NCI-H524 (cell line): Measurements from ENCODE around the gene ZNF624.
"Not testable (repeated sequence)": the region's sequence is repeated elsewhere in the genome, so short reads cannot be mapped to it uniquely, and the experiment has no call there.

Experiments used
- DNase-seq, 2 experiments: peaks; one replicate each; lab custom pipeline; 2025; lab: John Stamatoyannopoulos, UW

The ZNF624 gene

DNA sequence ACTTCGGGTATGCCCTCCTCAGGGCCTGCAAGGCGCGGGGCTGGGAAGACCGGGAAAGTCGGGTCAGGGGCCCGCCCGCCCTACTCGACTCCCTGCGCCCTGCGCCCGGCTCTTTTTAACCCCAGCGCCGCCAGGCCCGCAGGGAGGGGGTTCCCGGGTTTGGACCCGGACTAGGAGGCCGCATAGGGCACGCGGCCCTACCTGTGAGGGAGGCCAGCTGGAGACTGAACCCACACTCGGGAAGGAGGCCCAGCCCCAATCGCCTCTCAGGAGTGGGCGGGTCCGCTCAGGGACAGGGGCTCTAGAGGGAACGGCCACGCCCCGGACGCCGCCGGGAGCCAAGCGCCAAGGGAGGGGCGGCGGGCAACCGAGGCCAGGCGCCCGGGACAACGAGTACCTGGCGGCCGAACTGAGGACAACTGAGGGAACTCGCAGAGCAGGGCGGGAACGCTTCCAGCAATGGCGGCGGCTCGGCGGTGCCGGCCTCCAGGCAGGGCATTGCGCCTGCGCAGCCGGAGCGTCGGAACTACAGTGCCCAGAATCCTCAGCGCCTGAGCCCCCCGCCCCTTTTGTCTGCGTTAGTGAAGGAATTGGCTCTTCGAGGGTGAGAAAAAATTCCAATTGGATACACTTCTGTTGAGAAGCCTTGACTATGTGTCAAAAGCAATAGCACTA lies at the start of gene ZNF624:
TSS of gene ZNF624 (minus strand) at position 484 of the 675 bp plus-strand sequence.
- peak; percentile 92 to 96 for DNase-seq

DNA sequence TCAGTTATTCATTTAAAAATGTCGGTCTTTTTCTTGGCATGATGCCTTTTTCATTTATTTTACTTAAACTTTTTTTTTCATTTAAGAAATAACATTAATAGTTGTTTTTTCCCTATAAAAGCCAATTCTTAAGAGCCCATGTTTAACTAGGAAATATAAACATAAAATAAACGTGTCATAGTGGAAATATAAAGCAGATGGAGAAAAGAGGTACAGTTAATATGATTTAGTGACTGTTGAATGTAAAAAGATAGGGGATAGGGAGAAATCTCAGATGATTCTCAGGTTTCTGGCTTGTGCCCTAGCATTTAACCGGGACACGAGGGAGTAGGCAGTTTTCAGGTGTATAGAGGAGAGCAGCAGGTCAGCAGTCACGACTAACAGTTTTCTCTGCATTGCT lies 44.0 kb upstream of the ZNF624 start:
- not testable (repeated sequence) for DNase-seq

DNA sequence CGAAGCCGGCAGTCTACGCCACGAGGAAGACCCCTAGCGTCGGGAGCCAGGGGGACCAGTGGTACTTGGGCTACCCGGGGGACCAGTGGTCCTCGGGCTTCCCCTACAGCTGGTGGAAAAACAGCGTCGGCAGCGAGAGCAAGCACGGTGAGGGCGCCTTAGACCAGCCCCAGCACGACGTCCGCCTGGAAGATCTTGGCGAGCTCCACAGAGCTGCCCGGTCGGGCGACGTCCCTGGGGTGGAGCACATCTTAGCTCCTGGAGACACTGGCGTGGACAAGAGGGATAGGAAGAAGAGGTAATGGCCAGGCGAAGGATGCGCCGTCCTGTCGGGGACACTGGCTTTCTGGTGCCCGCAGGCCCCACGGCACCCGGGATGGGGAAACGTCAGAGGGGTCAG lies 36.8 kb upstream of the ZNF624 start:
- not testable (repeated sequence) for DNase-seq

DNA sequence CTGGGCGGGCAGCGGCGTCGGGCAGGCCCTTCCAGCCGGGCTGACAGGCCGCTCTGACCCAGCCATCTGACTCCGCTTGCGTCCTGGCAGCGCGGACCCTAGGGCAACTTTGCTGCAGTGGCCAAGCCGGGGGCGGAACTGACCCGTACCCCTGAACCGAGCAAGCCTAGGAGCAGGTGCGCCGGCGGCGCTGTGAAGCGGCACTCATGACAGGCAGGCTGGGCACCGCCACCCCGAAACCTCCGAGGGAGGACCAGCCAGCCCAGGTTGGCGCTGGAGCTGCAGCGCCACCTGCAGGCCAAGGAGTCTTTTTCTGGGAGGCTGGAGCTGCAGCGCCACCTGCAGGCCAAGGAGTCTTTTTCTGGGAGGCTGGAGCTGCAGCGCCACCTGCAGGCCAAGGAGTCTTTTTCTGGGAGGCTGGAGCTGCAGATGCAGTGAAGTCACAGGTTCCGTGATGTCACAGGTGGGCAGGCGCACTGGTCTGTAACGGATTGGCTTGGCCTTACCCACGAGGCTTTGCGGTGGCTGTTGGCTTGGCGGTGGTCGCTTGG lies 36.2 kb upstream of the ZNF624 start, which contains the start of gene CCDC144A:
TSS of gene CCDC144A (plus strand) at position 511 of the 551 bp plus-strand sequence. CDS start 160 bp downstream, outside the sequence.
- not testable (repeated sequence) for DNase-seq

DNA sequence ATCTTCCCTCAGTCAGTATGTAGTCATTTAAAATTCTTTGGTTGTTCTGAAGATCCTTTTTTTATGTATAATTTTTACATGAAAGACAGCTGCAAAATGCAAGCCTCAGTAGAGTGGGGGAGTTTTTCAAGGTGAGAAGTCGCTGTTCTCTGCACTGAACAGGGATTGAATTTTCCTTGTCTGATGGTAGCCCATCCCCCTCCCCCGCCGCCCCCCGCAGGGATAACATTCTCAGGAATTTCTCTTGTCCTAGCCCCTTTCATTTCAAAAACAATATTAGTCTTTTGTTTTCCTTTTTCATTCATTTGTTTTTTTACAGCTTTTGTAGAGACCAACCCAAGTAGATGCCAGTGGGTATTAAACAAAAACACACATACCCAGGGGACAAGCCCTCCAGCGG lies 33.5 kb upstream of the ZNF624 start:
- not testable (repeated sequence) for DNase-seq

DNA sequence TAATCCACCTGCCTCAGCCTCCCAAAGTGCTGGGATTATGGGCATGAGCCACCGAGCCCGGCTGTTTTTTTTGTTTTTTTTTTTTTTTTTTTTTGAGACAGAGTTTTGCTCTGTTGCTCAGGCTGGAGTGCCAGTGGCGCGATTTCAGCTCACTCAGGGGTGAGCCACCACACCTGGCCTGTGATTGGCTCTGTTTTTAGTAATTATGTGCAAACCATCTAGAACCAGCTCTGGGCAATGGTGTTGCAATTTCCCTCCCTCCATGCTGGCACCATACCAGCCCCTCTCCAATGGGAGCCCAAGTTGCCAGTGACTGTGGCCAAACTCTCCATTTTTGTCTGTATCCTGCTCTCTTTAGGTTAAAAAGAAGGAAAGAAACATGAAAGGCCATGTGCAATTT lies 32.4 kb upstream of the ZNF624 start:
- DNase-seq, result not testable (repeated sequence)

DNA sequence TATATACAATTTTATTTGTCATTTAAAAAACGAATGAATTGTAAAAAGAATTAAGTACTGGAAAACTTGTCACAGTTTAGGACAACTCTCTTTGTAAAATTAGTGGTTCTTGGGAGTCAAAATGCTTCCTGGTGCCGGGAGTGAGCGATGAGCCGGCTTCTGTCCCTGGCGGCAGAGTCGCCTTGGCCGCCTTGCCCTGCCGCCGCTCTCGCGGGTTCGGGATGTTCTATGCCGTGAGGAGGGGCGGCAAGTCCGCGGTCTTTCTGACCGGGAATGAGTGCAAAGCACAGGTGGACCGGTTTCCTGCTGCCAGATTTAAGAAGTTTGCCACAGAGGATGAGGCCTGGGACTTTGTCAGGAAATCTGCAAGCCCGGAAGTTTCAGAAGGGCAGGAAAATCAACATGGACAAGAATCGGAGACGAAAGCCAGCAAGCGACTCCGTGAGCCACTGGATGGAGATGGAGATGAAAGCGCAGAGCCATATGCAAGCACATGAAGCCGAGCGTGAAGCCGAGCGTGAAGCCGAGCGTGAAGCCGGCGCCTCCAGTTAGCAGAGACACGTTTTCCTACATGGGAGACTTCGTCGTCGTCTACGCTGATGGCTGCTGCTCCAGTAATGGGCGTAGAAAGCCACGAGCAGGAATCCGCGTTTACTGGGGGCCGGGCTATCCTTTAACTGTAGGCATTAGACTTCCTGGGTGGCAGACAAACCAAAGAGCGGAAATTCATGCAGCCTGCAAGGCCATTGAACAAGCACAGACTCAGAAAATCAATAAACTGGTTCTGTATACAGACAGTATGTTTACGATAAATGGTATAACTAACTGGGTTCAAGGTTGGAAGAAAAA lies 29.9 kb upstream of the ZNF624 start:
- not testable (repeated sequence) for DNase-seq

DNA sequence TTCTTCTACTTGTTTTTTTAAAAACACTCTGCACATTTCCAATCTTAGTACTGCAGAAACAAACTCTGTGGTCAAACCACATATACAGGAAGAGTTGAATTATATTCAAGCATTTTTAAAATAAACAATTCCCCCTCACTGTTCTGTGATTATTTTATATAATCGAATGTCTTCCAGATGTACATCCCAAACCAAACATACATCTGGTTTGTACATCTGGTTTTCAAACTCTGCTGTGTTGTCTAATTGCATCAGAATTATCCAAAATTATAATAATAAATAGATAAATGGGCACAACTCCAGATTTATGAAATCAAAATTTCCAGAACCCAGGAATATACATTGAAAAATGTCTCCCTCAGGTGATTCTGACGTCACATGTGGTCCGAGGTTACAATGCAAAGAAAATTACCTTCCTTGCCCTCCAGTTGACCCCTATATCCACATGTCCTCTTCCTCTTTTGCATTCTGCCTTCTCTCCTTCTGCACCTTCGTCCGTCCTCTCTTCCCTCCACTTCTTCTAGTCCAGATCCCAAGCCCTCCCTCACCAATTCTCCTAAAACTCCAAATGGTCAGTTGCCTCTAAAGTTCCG lies 23.1 kb upstream of the ZNF624 start:
- no peak for DNase-seq

DNA sequence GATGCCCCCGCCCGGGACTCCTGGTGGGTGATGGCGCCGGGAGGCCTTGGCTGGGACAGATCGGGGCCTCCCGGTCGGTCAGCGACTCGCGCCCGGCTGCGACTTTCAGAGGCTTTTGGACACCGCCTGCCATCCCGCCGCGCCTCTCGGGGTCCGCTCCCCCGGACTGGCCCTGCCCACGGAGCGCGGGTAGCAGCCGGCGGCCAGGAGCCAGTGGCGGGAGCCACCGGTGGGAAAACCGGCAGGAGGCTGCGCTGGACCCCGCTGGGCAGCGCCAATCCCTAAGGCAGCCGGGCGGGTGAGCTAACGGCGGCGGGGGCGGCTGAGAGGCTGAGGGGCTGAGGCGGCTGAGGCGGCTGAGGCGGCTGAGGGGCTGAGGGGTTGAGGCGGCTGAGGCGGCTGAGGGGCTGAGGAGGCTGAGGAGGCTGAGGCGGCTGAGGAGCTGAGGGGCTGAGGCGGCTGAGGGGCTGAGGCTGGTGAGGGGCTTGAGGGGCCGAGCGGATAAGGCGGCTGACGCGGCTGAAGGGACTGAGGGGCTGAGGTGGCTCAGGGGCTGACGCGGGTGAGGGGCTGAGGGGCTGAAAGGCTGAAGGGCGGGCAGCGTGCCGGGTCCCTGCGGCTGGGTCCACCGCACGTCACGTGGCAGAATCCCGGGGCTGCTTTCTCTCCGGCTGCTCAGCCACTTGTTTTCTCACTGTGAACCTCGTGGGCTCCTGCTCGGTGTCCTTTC lies 13.4 kb upstream of the ZNF624 start:
- peak; percentile 43 to 64 for DNase-seq

DNA sequence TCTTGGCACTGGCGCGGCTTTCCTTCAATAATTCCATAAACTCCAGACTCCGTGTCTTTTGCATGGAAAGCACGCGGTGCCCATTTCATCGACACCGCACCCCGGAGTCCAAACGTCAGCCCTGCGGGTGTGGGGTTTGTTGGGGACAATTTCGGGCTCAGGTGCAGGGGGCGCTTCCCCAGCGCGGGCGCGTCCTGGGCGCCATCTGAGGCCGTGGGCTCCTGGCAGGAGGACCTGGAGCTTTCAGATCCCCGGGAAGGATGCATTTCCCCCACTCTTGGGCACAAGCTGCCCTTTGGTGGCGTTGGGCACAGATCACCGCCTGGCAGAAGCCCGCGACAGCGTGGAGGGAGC lies 12.9 kb upstream of the ZNF624 start:
- not testable (repeated sequence) for DNase-seq

DNA sequence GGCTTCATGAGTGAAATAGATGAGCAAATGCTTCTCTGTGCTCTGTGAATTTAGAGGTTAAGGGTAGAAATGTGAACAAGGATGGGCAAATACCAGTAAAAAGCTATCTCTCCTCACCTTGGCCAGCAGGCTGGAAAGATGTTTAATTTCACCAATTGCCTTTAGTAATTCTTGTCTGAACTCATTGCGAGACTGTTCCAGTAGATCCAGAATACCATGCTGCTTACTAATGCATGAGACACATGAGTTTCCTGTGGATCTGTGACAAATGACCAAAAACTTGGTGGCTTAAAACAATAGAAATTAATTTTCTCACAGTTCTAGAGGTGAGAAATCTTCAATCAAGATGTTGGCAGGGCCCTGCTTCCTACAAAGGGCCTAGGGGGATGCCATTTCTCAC lies 9.3 kb upstream of the ZNF624 start:
- no peak for DNase-seq

DNA sequence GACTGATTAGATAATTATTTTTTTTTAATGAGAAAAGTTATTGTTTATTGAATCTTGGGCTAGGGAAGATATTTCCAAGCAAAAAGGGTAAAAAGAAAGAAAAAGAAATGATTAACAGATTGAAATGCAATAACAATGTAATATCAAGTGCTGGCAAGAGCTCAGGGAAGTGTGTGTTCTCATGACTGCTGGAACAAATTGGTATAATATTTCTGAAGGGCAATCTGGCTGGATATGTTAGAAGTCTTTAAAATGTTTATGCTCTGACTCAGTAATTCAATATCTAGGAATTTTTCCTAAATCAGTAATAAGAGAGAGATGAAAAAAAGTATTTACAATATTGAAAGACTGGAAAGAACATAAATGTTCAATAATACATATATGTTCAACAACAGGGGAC lies 7.6 kb upstream of the ZNF624 start:
- DNase-seq, result no peak

DNA sequence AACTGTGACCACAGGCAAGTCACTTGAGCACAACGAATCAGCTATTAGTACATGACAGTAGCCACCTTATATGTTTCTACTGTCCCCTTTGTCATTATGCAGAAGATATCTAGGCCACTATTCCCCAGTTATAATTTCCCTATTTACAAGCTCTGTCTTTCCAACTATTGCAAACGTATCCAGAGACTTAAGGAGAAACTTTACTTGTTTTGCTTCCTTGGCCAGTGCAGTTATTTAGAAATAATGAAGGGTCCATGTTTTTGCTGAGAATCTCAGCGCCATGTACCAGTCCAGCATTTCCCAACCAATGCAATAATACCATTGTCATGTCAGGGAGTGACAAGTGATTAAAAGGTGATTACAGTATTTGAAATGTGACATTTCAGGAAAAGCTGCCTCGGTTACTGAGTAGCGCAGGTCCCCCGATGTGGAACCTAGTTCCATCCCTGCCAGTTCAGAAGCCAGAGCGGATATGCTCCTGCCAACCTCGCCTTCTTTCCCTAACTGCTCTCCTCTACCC lies 743 bp downstream of the ZNF624 start:
- DNase-seq, result no peak

DNA sequence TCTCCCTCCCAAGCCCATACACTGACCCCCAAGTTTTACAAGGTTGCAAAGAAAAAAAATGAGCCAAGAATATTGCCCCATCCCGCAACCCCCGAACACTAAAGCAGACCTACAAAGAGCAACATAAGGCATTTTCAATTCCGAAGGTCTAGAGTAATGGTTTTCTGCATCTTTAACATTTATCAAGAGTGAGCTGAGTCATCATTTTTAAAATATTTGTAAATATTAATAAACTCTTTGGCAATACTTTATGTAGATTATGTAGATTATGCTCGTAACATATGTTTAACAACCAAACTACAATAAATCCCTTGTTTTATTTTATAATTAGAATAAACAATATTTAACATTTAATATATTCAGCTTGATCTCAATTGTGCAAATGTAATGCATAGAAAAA lies 1.4 kb downstream of the ZNF624 start:
- DNase-seq, result no peak

DNA sequence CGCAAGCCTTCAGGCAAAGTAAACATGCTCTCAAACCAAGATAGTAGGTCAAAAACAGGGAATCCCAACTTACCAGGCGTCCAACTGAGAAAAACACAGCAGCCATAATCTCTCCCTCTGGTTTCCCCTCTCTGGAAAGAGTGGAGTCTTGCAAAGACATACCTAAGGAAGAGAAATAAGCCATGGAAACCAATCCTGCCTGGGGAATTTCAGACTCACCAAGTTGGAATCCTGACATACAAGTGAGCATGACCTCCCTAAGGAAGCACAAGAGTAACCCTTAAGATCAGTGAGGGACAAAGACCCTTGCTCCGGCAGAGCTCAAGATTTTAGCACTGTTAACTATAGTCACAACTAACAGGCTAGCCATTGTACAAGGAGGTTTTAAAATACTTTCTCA lies 4.1 kb downstream of the ZNF624 start:
- no peak for DNase-seq

DNA sequence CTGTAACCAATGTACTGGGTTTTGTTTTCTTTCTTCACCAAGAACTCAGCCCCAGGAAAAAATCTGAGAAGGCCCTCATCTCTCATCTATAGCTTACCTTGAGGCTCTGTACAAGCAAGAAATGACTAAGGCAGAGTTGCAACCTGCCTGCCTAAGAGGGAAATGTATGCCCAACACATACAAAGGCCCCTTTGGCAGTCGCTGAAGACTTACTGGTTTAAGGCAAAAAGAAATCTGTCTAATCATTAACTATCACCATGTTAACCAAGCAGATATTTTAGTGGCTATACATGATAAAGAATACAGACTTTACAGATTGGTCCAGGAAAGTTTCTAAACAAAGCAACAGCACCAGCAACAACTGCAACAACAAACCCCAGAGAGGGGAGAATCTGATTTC lies 14.2 kb downstream of the ZNF624 start:
- DNase-seq, result no peak

DNA sequence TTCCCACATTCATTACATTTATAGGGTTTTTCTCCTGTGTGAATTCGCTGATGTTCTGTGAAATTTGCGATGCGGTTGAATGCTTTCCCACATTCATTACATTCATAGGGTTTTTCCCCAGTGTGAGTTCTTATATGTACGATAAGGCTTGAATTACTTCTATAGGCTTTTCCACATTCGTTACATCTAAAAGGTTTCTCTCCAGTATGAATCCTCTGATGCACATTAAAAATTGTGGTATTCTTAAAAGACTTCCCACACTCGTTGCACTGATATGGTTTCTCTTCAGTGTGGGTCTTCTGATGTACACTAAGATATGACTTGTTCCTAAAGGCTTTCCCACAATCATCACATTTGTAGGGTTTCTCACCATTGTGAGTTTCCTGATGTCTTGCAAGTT lies 30.4 kb downstream of the ZNF624 start:
- no peak for DNase-seq

DNA sequence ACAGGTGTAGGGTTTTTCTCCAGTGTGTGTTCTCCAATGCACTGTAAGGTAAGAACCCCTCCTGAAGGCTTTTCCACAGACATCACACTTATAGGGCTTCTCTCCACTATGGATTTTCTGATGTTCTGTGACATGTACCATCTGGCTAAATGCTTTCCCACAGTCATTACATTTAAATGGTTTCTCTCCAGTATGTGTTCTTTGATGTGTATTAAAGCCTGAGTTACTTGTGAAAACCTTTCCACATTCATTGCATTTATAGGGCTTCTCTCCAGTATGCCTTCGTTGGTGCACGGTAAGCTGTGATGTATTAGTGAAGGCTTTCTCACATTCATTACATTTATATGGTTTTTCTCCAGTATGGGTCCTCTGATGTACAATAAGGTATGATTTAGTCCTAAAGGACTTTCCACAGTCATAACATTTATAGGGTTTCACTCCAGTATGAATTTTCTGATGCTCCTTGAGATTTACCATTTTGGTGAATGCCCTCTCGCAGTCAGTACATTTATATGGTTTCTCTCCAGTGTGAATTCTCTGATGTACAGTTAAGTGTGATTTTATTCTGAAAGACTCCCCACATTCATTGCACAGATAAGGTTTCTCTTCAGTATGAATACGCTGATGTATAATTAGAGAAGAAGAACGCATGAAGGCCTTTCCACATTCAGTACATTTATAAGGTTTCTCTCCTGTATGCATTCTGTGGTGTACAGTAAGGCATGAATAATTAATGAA lies 30.9 kb downstream of the ZNF624 start:
- no peak for DNase-seq

DNA sequence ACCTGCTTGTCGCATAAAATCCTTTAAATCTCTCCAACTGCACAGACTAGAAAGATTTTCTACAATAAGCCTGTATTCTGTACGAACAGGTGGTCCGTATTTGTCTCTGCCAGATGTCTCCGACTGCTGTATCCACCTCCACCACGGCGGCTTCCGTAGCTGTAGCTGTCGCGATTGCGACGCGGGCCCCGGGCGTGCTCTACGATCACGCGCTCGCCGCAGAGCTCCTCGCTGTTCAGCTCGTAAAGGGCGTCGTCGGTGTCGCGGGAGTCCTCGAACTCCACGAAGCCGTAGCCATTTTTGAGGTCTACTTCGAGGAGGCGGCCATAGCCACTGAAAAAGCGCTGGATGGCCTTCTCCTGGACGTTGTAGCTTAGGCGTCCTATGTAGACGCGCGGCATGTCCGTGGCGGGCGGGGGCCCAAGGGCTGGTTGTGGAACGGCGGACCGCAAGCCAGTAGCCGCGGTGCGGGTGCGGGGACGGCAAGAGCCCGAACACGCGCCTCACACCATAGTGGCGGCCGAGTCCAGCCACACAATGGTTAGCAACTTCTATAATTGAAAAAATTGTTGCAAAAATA lies 36.1 kb downstream of the ZNF624 start:
- DNase-seq, result no peak

DNA sequence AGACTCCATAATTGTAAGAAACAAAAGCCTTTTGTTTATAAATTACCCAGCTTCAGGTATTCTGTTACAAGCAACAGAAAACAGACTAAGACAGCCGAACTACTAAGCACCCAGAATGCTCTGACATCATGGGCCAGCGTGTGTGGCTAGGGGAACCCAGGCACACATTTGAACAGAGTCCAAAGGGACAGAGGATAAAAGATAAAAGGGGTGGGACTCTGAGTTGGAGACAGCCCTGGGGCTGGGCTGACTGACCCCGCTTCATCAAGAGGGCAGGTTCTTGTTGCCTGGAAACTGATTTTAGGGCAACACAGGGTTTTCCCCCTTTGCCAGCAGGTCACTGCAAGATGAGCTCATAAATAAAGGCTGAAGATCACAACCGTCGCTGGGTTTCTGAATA lies 54.1 kb downstream of the ZNF624 start:
- peak in 1 of 2 experiments; percentile 20 for DNase-seq
